G401.6 (cell line): Measurements from ENCODE around the gene TRMO.
"Not testable (repeated sequence)": the region's sequence is repeated elsewhere in the genome, so short reads cannot be mapped to it uniquely, and the experiment has no call there.

Source experiments
- FAIRE-seq: peaks from 2 replicates; lab custom pipeline; 2012; peaks lifted over from hg19 to GRCh38; lab: Jason Lieb, UNC

TRMO gene, protein sequence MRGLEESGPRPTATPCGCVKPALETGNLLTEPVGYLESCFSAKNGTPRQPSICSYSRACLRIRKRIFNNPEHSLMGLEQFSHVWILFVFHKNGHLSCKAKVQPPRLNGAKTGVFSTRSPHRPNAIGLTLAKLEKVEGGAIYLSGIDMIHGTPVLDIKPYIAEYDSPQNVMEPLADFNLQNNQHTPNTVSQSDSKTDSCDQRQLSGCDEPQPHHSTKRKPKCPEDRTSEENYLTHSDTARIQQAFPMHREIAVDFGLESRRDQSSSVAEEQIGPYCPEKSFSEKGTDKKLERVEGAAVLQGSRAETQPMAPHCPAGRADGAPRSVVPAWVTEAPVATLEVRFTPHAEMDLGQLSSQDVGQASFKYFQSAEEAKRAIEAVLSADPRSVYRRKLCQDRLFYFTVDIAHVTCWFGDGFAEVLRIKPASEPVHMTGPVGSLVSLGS

DNA sequence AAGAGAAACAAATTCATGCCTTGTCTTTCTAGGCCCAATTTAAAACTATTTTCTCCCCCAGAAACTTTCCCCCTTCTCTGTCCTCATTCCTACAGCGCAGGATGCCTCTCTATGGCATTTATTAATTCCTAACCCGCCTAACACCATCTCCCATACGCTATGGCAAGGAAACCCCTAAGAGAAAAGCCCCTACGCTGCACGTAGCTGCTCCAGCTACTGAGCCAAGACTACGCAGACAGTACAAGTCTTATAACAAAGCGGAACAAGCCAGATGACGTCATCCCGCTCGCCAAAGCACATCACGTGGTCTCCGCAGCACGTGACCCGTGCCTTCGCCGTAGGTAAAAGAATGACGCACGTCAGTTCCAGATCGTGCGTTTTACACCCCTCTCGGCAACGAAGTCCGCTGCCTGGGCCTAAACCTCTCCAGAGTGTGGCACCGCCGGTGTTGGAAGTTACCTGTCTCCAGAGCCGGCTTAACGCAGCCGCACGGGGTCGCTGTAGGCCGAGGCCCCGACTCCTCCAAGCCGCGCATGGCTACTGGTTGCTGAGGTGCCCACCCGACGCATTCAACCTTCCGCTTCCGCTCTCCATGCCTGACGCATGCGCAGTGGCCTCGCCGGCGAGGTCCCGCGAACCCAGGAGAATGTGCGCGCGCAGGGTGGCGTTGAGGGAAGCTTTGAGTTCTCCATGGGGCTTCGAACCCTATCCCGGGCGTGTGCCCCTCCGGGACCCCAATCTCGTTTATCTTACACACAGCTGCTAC is at the start of gene TRMO:
Gene TRMO (minus strand): TSS at position 542 of the 766 bp plus-strand sequence. CDS start 7 bp downstream, at position 535.
- peak; percentile 77 for FAIRE-seq

DNA sequence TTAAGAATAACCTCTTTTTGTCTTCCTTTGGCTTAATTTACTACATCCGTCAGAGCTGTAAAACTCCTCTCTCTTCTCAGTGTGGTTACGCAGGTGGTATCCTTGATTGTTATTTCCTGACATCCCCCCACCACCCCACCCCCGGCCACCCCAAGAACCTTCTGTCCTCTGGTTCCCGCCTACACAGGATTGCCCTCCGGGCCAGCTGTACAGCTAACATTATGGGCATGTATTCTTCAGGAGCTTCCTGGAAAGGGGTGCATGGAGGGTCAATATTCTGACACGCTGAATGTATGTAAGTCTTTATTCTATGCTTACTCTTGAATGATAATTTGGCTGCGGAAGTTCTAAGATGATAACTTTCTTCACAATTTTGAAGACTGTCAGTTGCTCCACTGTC is 47.9 kb upstream of the TRMO start:
- no peak for FAIRE-seq

DNA sequence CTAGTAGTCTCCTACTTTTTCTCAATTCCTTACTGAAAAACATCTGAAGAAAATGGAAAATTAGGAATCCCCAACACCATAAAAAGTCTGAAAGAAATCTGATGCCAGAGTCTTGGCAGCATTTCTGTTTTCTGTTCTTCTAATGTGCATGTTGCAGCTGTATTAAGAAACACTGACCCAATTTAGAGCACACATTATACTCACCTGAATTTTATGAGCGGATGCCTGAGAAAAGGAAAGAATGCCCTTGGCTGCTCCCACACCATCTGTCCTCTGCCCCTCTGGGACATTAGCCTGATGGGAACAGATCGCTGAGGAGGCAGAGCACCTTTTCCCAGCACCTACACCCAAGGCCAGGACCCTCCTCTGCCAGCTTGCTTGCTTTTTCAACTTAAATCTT is 46.7 kb upstream of the TRMO start:
- no peak for FAIRE-seq

DNA sequence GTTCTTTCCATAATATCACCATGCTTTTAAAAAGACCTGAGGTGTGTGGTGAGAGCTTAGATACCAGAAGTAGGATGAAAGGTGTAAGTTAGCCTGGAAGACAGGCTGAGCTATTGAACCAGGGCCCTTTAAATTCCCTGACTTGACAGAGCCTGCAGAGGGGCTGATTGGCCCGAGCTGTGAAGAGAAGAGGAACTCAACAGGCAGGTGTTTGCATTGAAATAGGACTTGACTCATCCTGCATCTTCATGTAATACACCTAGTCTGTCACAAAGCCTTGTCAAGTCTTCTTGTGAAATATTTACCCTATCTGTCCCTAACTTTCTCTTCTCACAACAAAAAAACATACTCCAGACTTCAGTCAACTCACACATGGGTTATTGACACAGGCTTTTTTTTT is 44.2 kb upstream of the TRMO start:
- no peak for FAIRE-seq

DNA sequence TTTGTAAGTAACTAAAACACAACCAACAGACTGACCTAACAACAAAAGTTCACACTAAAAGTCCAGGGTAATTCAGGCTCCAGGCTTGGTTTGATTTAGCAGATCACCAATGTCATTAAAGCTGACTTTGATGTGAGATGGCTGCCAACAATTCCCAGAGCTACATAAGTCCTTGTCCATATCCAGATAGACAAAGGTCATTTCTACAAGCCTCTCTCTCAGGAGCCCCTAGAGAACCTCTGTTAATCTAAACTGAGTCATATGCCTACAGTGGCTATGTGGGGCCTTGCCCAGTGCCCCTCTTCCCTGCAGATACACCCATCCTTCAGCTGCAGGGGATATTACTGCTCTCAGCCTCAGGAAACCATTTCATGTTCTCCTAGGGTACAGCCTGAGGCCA is 42.6 kb upstream of the TRMO start:
- no peak for FAIRE-seq

DNA sequence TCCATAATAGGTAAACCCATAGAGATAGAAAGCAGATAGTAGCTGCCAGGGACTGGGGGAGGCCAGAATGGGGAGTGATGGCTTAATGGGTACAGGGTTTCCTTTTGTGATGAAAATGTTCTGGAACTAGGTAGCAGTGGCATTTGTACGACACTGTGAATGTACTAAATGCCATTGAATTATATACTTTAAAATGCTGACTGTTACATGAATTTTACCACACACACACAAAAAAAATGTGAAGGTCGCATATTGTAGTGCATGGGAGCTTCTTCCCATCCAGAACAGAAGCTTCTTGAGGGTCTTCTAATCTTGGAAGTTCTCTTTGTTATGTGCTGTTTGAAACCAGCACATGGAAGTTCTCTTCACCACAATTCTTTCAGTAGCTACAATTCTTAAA is 40.9 kb upstream of the TRMO start:
- FAIRE-seq = no peak

DNA sequence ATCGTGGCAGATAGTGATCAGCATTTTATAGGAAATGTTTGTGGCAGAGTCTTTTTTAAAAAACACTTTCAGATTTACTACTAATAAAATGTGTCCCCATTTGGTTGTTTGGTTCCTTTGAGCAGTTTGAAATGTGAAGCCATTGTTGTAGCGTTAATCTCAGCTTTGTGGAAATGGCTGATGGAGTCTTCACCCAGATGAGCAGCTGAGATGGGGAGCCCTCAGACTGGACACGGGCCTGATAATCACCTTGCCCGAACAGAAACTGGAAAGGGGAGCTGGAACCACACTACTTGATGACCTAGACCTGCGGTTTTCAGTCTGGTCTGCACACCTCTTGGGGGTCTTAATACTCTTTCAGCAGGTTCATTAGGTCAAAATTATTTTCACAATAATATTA is 40.3 kb upstream of the TRMO start:
- no peak for FAIRE-seq

DNA sequence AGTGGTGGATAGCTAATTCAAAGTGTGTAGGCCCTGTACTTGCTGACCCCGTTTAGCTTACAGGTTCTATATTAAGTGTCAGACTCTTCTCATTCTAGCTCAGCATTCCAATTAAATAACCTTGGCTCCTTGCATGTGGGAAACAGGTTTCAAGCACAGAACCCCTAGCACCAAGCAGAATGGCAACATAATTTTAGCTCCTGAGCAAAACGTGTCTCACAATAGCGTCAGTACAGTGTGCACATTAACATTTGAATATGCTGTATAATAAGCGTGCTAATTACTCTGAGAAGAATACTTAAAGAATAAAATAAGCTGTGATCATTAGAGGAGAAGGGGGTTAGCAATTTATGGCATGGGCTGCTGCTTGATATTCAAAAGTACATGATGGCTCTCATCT is 39.8 kb upstream of the TRMO start:
- no peak for FAIRE-seq

DNA sequence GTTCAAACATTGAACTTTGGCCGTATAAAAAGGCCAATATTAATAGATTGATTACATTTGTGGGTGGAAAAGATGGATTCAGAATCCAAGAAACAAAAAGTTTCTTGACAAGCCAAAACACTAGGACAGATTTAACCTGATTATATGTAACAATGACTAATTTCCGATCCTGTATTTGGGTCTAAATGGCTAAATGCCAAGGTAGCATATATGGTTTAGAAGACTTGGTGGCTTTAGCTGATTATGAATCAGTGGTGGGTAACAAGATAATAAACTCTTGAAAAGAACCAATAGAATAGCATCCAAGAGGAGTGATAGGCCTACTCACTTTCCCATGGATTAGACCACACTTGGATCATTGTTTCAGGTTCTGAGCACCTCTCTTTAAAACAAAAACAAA is 39.1 kb upstream of the TRMO start:
- no peak for FAIRE-seq

DNA sequence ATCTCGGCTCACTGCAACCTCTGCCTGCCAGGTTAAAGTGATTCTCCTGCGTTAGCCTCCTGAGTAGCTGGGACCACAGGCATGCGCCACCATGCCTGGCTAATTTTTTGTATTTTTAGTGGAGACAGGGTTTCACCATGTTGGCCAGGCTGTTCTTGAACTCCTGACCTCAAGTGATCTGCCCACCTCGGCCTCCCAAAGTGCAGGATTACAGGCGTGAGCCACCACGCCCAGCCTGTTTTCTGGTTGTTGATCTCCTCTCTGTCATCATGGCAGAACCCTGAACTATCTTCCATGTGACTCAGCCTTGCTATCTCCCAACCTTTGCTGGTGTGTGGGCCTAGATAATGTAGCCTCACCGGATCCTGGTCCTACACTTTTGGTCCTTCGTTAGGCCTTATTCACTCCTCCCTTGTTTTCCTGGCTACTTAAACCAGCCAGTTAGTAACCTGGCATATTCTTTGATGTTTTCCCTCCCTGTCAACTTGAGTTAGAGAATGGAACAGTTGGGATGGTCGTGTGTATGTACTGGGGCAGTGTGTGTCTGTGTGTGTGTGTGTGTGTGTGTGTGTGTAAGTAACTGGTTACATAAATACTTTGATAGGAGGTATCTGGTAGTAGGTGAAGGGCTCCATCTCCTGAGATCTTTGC is 38.5 kb upstream of the TRMO start:
- FAIRE-seq = not testable (repeated sequence)

DNA sequence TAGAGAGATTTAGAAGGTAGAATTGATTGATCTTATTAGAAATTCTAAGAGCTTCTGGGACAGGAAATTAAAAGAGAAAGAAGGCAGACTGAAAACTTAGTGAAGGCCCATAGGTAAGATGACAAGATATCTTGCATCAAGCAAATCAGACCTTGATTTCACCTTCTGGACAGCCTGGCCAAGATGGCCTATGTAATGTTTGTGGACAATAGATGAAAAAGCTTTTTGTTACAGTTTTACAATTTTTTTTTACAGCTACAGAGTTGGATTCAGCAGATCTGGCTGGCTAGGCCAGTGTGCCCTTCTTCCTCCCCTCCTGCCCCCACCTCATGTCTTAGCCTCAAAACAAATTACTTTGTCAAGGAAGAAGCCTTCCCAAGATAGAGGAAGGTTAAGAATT is 37.3 kb upstream of the TRMO start:
- no peak for FAIRE-seq

DNA sequence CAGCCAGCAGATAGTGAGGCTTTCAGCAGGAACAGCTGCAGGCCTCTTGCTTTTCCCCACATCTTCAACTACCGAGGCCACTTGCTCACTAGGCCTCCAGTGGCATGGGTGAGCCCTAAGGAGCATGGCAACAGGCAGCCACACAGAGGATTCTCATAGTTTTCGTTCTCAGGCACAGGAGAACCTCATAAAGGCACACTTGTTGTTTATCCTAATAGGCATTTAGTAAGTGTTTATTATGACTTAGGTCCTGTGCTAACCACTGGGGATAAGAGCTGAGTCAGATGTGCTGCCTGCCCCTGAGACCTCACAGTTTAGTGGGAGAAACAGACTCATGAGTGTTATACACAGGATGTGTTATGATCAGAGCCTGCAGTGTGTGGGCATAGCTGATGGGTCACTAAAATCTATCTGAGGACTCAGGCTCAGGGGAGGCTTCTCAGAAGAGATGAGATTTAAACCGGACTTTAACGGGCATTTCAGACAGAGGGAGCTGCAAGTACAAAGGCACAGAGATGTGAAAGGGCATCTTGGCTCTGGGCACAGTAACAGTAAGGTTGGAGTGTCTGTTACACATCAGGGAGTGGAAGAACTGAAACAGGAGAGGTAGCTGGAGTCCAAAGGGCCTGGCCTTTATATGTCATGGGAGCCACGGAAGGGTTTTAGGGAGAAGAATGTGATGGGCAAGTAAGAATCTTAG is 36.7 kb upstream of the TRMO start:
- FAIRE-seq = no peak

DNA sequence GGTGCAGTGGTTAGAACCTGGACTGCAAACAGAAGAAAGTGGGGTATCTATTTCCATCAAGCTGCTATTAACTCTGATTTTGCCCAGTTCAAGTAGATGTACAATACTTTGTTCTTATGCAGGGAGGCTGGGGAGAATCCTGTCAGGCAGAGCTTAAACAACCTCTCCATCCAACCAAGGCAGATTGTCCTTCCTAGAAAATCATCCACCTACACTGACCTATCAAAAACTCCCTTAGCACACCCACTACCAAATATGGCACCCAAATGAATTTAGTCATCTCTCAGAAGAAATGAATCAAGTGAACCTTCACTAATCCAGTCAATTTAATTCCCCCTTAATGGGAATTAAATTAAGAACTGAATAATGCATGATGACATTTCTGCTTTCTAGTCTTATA is 34.0 kb upstream of the TRMO start:
- FAIRE-seq = no peak

DNA sequence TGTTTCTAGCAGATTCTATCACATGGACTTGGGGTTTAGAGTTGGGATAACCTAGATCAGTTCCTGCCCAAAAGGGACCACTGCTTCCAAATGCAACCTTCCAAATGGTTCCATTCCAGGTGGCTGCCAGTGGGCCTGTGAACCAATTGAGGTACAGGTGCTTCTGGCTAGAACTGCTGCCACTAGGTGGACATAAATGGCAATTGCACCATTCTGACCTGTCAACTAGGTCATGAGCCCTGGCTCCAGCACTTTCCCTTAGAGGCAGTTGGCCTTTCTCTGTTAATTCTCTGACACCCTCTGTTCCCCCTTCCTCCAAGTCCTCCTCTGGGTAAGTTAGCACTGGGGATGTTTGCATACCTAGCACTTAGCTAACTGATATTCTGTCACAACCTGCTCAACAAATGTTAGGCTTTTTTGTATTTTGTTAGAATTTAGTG is 32.3 kb upstream of the TRMO start:
- peak; percentile 39 for FAIRE-seq

DNA sequence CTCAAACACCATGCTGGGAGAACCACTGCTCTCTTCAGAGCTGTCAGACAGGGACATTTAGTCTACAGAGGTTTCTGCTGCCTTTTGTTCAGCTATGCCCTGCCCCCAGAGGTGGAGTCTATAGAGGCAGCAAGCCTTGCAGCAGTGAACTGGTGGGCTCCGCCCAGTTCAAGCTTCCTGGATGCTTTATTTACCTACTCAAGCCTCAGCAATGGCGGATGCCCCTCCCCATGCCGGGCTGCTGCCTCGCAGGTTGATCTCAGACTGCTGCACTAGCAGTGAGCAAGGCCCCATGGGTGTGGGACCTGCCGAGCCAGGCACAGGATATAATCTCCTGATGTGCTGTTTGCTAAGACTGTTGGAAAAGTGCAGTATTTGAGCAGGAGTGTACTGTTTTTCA is 28.6 kb upstream of the TRMO start:
- FAIRE-seq = not testable (repeated sequence)

DNA sequence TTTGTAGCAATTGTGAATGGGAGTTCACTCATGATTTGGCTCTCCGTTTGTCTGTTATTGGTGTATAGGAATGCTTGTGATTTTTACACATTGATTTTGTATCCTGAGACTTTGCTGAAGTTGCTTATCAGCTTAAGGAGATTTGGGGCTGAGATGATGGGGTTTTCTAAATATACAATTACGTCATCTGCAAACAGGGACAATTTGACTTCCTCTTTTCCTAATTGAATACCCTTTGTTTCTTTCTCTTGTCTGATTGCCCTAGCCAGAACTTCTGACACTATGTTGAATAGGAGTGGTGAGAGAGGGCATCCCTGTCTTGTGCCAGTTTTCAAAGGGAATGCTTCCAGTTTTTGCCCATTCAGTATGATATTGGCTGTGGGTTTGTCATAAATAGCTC is 24.8 kb upstream of the TRMO start:
- FAIRE-seq = not testable (repeated sequence)

DNA sequence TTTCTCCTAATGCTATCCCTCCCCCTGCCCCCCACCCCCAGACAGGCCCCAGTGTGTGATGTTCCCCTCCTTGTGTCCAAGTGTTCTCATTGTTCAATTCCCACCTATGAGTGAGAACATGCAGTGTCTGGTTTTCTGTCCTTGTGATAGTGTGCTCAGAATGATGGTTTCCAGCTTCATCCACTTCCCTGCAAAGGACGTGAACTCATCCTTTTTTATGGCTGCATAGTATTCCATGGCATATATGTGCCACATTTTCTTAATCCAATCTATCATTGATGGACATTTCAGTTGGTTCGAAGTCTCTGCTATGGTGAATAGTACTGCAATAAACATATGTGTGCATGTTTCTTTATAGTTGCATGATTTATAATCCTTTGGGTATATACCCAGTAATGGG is 23.2 kb upstream of the TRMO start:
- not testable (repeated sequence) for FAIRE-seq

DNA sequence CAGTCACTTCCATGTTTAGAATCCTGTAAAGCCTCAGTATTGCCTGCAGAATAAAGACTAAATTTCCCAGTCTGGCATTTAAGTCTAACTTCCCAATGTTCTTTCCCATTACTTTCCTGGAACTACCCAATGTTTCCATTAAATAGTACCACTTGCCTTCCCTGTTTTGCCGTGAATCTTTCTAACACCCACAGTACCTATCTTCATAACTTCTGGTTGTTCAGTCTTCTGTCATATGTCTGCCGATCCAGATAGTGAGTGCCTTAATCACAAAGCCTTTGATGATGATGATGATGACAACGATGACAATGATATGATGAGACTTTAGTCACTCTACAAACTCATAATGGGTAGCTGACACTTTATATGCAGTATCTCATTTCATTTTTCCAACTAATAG is 22.3 kb upstream of the TRMO start:
- no peak for FAIRE-seq

DNA sequence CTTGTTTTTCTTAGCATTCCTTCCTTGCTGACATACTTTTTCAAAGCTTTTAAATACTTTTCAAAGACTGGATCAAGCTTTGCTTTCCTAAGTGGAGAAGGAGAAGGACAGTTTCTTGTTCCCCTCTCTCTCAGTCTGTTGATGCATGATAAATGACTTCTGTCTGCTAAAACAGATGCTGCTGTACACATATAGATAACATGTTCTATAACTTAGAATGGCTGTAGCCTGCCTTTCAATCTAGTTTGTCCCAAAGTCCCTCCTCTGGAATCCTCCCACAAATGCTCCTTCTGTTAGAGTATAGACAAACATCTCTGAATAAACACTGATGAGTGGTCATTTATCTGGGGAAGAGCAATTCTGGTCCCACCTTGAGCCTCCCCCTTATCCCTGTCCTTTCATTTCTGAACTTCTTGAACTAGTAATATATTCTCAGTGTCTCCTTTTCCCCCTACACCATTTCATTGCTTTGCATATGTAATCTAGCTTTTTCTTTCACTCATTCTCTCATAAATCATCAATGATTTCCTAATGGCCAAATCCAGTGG is 21.1 kb upstream of the TRMO start:
- FAIRE-seq = no peak

DNA sequence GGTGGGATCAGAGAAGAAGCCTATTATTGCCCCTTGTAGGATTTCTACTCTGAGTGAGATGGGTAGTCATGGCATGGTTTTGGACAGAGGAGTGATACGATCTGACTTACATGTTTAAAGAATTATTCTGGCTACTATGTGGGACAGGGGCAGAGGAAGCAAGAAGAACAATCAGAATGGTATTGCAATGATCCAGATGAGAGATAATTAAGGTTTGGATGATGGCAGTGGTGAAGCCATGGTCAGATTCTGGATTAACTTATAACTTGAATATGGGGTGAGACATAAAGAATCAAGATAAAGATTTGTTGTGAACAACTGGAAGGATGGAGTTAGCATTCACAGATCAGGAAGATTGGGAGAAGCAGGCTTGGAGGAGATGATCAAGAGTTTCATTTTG is 19.0 kb upstream of the TRMO start:
- FAIRE-seq = no peak

DNA sequence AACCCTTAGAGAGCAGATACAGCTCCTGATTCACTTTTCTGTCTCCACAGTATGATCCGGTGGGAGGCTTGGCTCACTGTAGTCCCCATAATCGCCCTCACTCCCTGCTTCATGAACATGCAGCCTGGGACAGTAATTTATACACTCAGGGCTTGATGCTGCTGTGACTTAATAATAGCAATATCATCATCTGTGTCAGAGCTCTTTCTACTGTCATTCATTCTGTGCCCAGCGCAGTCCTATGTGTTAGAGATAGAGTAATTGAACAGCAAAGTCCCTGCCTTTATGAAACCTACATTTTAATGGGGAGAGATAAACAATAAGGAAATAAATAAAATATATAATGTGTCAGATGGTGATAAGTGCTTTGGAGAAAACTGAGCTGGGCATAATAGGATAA is 18.4 kb upstream of the TRMO start:
- no peak for FAIRE-seq

DNA sequence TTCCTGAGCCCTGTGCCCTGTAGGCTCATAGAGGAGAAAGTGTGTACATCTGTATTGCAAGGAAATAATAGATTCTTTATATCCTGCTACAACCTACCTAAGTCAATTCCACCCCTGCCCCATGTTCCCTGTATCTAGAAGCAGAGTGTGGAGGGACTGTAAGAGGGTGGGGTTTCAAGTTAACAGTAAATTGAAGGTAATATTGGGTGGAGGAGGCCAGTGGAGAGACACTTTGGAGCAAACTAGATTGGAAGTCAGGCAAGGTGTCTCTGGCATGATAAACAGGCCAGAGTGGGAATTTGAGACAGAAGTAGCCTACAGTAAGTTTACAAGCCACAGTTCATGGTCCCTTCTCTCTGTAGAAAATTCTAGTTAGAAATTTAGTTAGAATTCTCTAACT is 17.9 kb upstream of the TRMO start:
- no peak for FAIRE-seq
